HG03108 (cell line): Measurements from ENCODE around the gene SMYD3.

Experiments used
- ATAC-seq: cut with Tn5 transposase; IDR thresholded peaks from one replicate; pipeline ENCODE4 v1.9.1; 2021; ENCODE audit warnings: moderate library complexity; ENCODE audit not compliant: unreplicated experiment

SMYD3 gene

DNA sequence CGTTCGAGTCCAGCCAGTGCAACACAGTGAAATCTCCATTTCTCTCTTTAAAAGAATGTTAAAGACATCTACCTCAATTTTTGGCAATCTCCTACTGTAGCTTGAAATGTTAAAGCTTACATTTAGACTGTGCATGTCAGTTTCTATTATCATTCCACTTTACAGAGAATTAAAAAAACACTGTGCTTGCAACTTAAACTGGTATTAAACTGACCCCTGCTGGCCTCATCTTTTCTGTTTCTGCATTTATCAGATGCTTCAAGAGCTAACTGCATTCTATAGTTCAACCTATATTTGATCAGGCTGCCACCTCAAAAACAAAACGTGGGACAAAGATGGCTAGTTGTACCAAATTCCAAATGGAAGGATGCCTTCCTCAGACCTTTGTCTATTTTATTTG, 226.5 kb downstream of the SMYD3 start:
- ATAC-seq = no peak

DNA sequence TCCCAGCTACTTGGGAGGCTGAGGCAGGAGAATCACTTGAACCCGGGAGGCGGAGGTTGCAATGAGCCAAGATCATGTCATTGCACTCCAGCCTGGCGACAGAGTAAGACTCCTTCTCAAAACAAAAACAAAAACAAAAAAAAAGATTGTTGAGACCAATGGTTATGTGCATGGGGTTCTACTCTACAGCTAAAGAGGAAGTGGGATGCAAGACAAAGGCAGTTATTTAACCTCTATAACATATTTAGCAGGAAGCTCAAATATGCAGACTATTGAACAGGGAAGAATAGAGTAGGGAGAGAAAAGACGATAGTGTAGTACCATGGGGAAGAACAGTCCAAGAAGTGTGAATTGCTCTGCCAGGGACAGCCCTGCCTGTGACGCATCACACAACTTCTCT, 227.7 kb downstream of the SMYD3 start:
- no peak for ATAC-seq

DNA sequence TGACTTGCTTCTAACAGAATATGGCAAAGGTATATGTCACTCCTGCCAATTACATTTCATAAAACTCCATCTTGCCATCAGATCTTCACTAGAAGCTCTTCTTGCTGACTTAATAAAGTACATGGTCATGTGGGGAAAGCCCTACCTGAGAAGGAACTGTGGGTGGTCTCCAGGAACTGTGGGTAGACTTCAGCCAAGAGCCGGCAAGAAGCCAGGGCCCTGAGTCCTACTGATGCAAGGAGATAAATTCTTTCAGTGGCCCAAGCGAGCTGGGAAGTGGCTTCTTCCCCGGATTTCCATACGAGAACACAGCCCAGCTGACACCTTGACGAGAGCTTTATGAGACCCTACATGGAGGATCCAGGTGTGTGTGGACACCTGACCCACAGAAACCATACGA, 228.7 kb downstream of the SMYD3 start:
- ATAC-seq = no peak

DNA sequence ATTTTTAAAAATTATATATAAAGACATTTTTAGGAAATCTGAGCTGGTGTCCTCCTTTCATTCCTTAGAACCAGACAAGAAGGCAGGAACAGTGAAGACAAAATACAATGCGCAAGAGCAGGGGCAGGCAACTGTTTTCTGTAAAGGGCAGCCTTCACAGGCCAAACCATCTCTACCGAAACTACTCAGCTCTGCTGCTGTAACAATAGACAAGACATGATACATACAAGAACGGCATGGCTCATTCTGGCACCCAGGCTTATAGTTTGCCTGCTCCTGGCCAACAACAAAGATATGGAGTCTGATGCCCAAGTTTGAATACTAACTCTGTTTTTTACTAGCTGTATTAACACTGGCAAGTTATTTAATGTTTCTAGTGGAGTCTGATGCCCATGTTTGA, 232.0 kb downstream of the SMYD3 start:
- no peak for ATAC-seq

DNA sequence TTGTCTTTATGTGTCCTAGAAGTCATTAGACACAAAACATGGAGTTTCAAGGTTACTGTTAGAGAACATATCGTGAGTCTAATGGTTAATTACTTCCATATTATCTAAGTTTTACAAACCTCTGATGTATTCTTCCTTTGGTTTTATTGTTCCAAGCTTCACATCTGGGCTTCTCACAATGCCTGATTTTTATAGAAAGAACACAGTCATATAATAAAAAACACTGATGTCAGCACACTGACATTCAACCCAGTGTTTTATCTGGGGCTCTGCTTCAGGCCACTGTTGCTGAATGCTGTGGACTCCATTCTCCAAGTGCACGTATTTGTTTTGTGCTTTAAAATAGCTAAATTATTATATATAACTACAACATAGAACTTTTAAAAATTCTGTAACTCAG, 232.9 kb downstream of the SMYD3 start:
- ATAC-seq = no peak

DNA sequence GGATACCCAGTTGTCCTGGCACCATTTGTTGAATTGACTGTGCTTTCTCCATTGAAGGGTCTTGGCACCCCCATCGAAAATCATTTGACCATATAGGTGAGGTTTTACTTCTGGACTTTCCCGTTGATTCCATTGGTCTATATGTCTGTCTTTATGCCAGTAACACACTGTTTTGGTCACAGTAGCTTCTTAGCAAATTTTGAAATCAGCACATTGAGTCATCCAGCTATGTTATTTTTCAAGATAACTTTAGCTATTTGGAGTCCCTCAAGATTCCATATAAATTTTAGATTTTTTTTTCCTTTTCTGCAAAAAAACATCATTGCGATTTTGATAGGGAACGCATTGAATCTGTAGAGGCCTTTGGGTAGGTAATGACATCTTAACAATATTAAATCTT, 235.6 kb downstream of the SMYD3 start:
- ATAC-seq = no peak

DNA sequence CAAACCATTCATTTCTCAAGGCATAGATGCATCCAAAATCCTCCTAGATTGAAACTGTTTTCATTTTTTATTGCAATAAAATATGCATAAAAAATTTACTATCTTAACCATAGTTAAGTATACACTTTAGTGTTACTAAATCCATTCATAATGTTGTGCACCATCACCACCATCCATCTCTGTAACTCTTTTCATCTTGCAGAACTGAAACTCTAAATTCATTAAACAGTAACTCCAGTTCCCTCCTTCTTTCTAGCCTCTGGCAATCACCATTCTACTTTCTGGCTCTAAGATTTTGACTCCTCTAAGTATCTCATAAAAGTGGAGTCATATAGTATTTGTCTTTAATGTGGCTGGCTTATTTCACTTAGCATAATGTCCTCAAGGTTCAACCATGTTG, 236.8 kb downstream of the SMYD3 start:
- peak; percentile 80 for ATAC-seq

DNA sequence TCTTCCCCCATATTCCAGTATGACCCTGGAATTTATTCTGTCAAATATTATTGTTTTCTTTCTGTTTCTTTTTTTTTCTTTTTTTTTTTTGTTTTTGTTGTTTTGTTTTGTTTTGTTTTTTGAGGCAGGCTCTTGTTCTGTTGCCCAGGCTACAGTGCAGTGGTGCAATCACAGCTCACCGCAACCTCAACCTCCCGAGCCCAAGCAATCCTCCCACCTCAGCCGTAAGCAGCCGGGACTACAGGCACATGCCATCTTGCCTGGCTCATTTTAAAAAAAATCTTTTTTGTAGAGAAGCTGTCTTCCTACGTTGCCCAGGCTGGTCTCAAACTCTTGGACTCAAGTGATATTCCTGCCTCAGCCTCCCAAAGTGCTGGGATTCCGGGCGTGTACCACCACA, 237.6 kb downstream of the SMYD3 start:
- ATAC-seq = no peak

DNA sequence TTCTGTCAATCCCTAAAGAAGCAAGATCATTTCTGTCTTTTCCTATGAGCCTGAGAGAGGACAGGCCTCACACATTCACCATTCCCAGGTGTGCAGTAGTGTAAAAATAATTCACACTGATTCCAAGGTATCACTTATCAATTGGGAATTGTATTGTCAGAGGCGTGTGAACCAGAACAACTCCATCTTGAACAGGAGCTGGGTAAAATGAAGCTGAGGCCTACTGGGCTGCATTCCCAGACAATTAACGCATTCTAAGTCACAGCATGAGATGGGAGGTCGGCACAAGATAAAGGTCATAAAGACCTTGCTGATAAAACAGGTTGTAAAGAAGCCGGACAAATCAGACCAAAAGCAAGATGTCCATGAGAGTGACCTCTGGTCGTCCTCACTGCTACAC, 239.2 kb downstream of the SMYD3 start:
- ATAC-seq = no peak

DNA sequence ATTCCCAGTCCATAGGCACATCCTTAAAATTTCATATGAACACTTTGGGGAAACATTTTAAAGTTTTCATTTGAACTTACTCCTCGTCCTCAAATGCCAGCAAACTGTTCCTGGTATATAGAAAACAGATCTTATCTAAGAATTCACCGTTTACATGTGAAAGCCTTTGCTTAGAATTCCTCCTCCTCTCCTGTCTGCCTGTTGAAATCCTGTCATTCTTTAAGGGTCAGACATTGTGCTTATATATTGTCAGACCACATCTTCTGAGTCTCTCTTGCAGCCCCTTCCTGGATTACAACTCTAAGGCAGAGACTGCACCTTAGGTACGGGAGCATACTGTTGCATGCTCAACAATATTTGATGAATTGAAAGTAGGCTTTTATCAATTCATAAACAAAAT, 239.7 kb downstream of the SMYD3 start:
- no peak for ATAC-seq

DNA sequence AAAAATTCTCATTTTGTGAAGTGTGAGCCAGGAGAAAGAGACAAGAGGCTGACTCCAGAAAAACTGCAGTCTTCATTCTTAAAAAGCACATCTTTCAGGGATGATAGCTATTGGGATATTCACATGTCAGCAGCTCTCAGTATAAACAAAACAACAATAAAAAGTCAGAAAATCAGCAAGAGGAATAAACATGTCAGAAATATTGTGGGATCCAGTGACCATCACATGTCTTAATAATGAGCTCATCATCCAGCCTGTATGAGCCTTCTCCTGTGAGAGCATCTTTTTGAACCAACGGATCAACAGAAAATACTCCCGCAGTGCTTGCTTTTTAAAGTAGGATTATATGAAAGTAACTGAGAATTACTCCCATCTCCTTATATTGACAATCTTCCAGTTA, 241.6 kb downstream of the SMYD3 start:
- ATAC-seq = no peak

DNA sequence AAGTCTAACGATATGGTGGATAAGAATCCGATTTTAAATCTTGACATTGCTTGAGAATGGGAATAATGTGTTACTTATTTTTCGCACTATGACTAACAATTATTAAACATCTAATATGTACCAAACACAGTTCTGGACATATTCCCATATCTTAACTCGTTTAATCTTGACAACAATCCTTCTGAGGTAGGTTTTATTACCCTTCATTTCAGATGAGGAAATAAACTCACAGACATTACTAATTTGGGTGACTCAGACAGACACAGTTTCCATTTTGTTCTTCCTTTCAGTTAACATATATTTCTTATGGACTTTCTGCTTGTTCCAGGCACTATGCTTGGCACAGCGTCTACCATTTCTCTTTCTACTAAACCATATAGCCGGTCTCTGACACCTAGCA, 244.8 kb downstream of the SMYD3 start:
- ATAC-seq = no peak

DNA sequence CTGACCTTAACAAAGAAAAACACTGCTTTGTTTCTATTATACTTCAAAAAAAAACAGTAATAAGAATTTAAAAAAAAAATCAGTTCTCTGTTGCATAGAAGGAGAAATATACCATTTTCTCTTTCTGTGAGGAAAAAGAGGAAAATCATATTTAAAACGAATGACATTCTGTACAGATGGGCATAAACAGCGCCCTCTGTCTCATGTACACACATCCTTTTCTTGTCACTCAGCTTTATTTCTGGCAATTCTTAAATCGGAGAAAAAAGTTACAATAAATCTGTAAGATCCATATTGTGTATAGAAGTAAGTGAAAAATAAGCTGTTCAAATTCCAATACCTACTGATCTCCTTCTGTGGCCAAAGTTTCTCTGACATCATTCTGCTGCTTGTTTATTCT, 245.4 kb downstream of the SMYD3 start:
- no peak for ATAC-seq

DNA sequence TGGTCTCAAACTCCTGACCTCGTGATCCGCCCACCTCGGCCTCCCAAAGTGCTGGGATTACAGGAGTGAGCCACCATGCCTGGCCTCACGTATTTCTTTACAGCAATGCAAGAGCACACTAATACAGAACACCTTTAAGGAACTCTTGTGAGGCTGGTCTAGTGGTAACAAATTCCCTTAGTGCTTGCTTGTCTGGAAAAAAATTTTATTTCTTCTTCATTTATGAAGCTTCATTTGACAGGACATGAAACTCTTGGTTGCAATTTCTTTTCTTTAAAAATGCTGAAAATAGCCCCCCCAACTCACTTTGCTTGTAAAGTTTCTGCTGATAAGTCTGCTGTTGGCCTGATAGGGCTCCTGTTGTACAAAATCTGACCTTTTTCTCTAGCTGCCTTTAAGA, 248.8 kb downstream of the SMYD3 start:
- ATAC-seq = no peak

DNA sequence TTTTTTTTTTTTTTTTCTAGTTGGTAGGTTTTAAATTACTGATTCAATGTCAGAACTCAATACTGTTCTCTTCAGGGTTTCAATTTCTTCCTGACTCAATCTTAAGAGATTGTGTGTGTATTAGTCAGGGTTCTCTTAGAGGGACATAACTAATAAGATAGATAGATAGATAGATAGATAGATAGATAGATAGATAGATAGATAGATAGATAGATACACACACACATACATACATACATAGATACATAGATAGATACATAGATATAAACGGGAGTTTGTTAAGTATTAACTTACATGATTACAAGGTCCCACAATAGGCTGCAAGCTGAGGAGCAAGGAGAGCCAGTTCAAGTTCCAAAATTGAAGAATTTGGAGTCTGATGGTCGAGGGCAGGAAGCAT, 251.3 kb downstream of the SMYD3 start:
- no peak for ATAC-seq

DNA sequence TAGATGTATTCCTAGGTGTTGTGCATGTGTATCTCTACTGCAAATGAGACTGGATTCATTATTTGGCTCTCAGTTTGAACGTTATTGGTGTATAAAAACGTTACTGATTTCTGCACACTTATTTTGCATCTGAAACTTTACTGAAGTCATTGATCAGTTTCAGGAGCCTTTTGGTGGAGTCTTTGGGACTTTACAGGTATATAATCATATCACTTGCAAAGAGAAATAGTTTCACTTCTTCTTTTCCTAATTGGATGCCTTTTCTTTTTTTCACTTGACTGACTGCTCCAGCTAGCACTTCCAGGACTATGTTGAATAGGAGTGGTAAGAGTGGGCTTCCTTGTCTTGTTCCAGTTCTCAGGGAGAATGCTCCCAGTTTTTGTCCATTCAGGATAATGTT, 252.2 kb downstream of the SMYD3 start:
- ATAC-seq = no peak

DNA sequence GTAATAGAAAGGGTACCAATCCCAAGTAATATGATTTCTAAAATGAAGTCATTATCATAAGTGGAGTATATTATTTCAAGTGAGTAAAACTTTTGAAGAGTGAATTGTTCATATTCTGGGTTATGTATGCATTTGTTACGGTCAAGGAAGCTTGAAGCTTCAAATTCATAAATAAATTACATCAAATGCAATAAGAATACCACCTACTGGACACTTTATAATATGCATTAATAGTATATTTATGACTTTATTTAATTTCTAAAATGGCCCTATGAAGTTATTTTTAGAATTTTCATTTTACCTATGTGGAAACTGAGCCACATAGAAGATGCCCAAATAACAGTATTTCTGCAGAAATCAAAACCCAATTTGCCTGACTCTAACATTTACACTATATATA, 260.6 kb downstream of the SMYD3 start:
- ATAC-seq = no peak

DNA sequence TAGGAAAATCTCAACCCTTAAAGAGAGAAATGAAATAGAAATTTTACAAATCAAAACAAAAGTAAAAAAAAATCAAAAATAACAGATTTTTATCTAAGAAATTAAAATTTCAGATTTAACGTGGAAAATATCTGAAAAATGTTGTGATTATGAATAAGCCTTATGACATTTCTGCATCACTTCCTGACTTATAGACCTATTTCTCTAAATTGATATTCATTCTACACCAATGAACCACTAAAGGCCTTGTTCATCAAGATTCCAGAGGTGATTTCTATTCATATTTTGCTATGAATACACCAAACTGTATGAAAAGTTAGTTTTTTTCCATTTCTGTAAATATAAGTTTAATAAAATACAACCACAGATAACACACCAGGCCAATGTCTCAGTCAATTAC, 261.5 kb downstream of the SMYD3 start:
- ATAC-seq = no peak

DNA sequence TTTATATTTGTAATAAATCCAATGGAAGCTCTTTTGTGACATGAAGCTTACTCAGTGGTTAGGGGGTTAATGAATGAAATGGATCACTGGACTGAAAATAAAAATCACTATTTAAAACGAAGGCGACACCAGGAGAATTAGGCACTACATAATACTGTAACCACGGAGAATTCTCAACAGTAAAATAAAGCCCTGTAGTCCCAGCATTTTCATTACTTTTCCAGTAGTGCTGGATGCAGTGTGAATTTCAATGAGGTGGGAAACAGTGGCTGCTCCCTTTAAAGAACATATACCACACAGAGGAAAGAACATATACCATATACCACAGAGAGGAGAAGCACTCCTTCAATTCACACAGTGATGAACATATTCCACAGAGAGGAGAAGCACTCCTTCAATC, 275.0 kb downstream of the SMYD3 start:
- no peak for ATAC-seq

DNA sequence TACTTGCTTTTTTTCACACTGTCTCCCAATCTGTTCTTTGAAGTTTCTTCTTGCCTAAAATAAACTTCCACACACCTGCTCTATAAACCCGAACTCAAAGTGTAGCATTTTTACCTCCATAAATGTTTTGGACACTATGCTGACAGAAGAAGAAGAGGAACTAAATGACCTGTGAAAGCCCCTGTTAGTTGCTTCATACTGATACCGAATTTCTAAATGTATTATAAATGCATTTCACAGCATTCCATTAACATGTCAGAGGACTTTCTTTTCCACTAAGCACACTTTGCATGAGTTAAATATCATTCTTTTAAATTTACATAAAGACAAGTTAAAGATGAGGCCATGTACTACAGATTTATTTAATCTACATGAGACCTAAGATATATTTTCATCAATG, 281.0 kb downstream of the SMYD3 start:
- ATAC-seq = no peak

DNA sequence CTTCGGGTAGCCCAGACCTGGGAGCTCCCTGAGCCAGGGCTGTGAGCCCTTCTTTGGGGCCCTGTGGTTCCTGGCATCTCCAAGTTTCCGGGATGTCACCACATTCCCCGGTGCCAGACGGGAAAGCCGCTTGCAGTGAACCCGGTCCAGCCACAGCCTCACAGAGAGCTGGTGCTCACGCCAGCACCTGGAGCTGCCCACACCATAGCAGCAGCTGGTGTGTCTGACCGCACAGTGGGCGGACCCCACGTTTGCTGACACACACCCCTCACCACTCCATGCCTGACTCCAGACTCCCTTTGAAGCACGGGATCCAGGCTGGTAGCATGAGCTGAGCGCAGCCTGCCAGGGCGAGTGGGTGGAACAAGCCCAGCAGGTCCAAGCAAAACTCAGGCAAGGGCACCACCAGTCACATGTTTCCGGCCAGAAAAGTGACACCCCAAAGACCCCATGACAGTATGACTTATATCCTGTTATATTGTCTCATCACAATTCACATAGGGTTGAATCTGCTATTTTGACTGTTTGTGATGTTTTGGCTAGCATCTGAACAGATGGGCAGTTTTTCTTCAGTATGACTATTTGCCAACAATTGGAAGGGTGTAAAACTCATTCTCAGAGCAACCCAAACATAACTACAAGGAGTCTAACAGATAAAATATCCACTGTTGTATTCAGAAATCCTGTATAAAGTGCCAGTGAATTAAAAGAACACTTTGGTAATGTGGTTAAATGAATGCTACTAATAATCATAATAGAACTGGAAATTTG, 285.4 kb downstream of the SMYD3 start:
- ATAC-seq = no peak

DNA sequence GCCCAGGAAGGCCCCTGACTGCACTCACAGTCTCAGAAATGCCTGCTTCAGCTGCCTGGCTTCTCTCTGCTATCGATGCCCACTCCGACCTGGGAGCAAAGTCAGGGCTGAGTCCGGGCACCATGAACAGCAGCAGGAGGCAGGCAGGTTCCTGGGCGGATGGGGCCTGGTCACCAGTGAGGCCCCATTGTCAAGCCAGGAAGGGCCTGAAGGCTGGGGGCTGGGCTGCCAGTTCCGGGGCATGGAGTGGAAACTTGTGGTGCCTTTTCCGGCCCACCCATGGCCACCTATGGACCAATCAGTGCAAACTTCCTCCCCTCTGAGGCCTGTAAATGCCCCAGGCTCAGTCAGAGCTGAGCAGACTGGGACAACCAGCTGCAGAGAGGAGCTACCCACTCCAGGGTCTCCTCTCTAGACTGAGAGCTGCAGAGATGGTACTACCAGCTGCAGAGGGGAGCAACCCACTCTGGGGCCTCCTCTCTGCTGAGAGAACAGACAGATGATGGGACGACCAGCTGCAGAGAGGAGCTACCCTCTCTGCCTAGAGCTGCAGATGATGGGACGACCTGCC, 286.5 kb downstream of the SMYD3 start:
- ATAC-seq = no peak

DNA sequence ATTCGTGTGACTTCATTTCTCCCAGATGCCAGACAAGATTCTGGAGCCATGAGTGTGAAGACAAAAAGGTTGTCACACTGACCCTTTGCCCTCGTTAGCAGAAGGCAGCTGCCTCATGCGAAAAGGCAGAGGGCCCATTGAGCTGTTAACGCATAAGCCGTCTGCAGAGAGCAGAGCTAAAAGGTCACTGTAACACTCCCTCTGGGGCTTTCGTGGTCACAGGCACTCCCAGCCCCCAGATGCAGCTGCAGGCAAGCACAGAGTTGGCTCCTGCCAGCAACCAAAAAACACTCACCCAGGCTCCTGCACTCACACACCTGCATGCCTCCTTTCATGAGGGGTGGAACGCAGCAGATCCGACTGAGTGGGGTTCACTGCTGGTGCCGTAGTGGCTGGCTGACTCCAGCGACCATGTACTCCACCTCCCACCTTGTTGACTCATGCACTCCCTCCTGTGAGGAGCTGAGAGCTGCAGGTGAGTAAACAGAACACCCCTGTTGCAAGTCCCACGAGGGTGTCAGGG, 287.5 kb downstream of the SMYD3 start:
- ATAC-seq = peak; percentile 51
